IMR-90 (cell line): ENCODE results near the gene EXOSC9.

Experiments
- CHD1 ChIP-seq: IDR thresholded peaks from 2 replicates; pipeline ENCODE4 v1.6.1; 2012; ENCODE audit warnings: low read depth, low read length, improper control_type of control experiment
- FOS ChIP-seq: fragments of 150-350 bp; IDR thresholded peaks from 2 replicates; pipeline ENCODE4 v1.6.1; 2016; ENCODE audit warnings: low read depth, low read length
- MAFK ChIP-seq: IDR thresholded peaks from 2 replicates; pipeline ENCODE4 v1.6.1; 2012; ENCODE audit warnings: low read depth, low read length, improper control_type of control experiment
- MAZ ChIP-seq: IDR thresholded peaks from 2 replicates; pipeline ENCODE4 v1.6.1; 2012; ENCODE audit warnings: low read depth, mild to moderate bottlenecking, low read length, improper control_type of control experiment, moderate library complexity, borderline replicate concordance
- NFE2L2 ChIP-seq: fragments of 150-350 bp; IDR thresholded peaks from 2 replicates; pipeline ENCODE4 v1.6.1; 2016; ENCODE audit warnings: low read depth, mild to moderate bottlenecking, low read length
- POLR2A ChIP-seq: IDR thresholded peaks from 2 replicates; pipeline ENCODE4 v1.6.1; 2012; ENCODE audit warnings: mild to moderate bottlenecking, low read depth, low read length
- RAD21 ChIP-seq: IDR thresholded peaks from 2 replicates; pipeline ENCODE4 v1.6.1; 2012; ENCODE audit warnings: low read length, improper control_type of control experiment
- RCOR1 ChIP-seq: IDR thresholded peaks from 2 replicates; pipeline ENCODE4 v1.6.1; 2012; ENCODE audit warnings: mild to moderate bottlenecking, low read length, improper control_type of control experiment; ENCODE audit not compliant: insufficient replicate concordance
- SMC3 ChIP-seq: fragments of 150-350 bp; IDR thresholded peaks from 2 replicates; pipeline ENCODE4 v1.6.1; 2016; ENCODE audit warnings: low read depth, mild to moderate bottlenecking, antibody characterized with exemption, low read length, moderate library complexity
- TF ChIP-seq, protein P1 (sequence below): conservative IDR thresholded peaks from 2 replicates; pipeline ENCODE4 v1.5.1; 2012; ENCODE audit warnings: mild to moderate bottlenecking, low read depth, low read length, improper control_type of control experiment
- TF ChIP-seq, protein P2 (sequence below): fragments of 150-350 bp; IDR thresholded peaks from 2 replicates; pipeline ENCODE4 v1.6.1; 2017; ENCODE audit warnings: mild to moderate bottlenecking, antibody characterized with exemption, low read length, low read depth

DNA sequence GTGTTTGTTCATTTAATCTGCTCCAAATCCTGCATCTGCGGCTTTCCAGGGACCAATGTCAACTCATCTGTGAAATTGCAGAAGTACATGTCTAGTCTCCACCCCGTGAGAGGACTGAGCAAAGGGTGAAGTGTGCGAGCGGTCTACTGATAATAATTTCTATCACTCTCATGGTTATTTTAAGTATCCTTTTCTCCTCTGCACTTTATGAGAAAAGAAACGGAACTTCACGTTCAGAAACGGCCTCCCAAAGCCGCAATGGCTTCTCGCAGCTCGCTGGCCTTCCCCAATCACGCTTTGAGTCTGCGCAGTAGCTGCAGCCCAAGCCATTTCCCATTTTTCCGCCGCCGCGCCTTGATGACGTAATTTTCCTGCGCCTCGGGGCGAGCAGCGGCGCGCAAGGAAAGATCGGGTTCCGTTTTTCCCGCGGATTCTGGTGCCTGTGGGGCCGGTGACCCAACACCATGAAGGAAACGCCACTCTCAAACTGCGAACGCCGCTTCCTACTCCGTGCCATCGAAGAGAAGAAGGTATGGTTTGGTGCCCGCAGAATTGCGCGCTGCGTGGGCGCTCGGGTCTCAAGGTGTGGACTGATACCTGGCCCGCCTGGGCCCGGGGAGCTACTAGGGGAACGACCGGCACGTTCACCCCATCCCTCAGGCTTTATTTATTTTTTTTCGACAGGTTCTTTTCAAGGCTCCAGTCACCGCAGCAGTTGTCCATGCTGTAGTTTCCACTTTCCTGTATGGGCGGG is at the start of gene EXOSC9:
- TF ChIP-seq RAD21 (0 out of 2 replicates have a peak, but pooled peaks have one; percentile 5), CHD1 (no peak), POLR2A (peak; percentile 88), MAFK (no peak), MAZ (no peak; the same call in 1 of the 2 replicates), NFE2L2 (no peak), SMC3 (no peak), FOS (no peak), RCOR1 (no peak)
- TF ChIP-seq, protein P1, sequence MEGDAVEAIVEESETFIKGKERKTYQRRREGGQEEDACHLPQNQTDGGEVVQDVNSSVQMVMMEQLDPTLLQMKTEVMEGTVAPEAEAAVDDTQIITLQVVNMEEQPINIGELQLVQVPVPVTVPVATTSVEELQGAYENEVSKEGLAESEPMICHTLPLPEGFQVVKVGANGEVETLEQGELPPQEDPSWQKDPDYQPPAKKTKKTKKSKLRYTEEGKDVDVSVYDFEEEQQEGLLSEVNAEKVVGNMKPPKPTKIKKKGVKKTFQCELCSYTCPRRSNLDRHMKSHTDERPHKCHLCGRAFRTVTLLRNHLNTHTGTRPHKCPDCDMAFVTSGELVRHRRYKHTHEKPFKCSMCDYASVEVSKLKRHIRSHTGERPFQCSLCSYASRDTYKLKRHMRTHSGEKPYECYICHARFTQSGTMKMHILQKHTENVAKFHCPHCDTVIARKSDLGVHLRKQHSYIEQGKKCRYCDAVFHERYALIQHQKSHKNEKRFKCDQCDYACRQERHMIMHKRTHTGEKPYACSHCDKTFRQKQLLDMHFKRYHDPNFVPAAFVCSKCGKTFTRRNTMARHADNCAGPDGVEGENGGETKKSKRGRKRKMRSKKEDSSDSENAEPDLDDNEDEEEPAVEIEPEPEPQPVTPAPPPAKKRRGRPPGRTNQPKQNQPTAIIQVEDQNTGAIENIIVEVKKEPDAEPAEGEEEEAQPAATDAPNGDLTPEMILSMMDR = no peak
- TF ChIP-seq, protein P2, sequence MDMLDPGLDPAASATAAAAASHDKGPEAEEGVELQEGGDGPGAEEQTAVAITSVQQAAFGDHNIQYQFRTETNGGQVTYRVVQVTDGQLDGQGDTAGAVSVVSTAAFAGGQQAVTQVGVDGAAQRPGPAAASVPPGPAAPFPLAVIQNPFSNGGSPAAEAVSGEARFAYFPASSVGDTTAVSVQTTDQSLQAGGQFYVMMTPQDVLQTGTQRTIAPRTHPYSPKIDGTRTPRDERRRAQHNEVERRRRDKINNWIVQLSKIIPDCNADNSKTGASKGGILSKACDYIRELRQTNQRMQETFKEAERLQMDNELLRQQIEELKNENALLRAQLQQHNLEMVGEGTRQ = peak; percentile 23; the same call in 1 of the 2 replicates
